HUES6 (cell line): ENCODE measurements around the gene FKBP10.
A peak's percentile ranks its signal among the peaks of the same experiment; 100 is the strongest.
"Not testable (repeated sequence)": the region's sequence is repeated elsewhere in the genome, so short reads cannot be mapped to it uniquely, and the experiment has no call there.

Source experiments
- H3K27ac ChIP-seq: 2 replicates; pipeline ENCODE4 v1.7.0; 2013; ENCODE audit warnings: low read depth, mild to moderate bottlenecking, low read length, inconsistent platforms
- H3K27me3 ChIP-seq: 2 replicates; pipeline ENCODE4 v1.6.1; 2013; ENCODE audit warnings: low read length; ENCODE audit not compliant: control insufficient read depth, insufficient read depth
- H3K36me3 ChIP-seq: 2 replicates; pipeline ENCODE4 v1.6.1; 2013; ENCODE audit warnings: low read length; ENCODE audit not compliant: control insufficient read depth, insufficient read depth
- H3K4me1 ChIP-seq: 2 replicates; pipeline ENCODE4 v1.6.1; 2013; ENCODE audit warnings: low read length; ENCODE audit not compliant: control insufficient read depth, insufficient read depth
- H3K4me3 ChIP-seq: 2 replicates; pipeline ENCODE4 v1.5.1; 2013; ENCODE audit warnings: low read depth, low read length
- H3K9ac ChIP-seq: one replicate; pipeline ENCODE4 v1.6.1; 2013; ENCODE audit warnings: mild to moderate bottlenecking, low read length
- H3K9me3 ChIP-seq: 2 replicates; pipeline ENCODE4 v1.6.1; 2013; ENCODE audit warnings: low read depth, low read length; ENCODE audit not compliant: control insufficient read depth, insufficient read depth

Gene FKBP10

DNA sequence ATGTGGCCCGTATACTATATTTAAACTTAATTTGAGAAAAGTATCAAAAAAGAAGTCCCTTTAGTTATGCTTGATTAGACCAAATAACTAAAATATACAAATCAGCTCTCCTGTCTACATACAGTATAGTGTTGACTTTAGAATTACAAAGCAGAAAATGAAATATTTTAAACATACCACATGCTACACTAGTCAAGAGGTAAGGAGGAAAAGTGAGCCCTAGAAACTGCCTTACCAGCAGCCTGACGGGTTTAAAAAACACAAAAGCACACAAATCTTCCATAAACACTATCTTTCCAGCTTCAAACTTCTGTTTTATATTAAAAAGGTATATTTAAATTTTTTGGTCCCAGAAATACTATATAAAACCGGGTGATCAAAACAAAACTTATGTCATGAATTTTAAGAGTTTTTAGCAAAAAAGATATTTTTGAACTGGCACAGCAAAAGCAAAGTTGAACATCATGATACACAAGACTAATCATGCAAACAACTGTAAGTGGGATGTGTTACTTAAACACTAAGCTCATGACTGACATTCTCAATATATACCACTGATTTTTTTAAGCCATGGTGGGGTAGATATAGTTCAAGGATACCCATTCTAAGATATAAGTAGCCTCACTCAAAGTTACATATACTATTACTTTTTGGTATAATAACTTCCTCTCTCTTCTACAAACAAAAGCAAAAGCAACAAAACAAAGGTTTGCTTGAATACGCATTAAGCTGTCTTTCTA is 36.6 kb downstream of the FKBP10 start:
- H3K9ac ChIP-seq = no peak overlapping the region

DNA sequence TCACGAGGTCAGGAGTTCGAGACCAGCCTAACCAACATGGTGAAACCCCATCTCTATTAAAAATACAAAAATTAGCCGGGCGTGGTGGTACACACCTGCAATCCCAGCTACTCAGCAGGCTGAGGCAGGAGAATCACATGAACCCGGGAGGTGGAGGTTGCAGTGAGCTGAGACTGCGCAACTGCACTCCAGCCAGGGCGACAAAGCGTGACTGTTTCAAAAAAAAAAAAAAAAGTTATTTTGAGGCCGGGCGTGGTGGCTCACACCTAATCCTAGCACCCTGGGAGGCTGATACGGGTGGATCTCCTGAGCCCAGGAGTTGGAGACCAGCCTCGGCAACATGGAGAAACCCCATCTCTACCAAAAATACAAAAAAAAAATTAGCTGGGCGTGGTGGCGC is 38.6 kb downstream of the FKBP10 start:
- not testable (repeated sequence) for H3K27ac ChIP-seq, H3K9ac ChIP-seq, H3K4me3 ChIP-seq, H3K27me3 ChIP-seq, H3K4me1 ChIP-seq, H3K9me3 ChIP-seq
- H3K36me3 ChIP-seq = peaks cover 28% of the 10 kb centered on the region

More for the DNA sequence above, 36.6 kb downstream of the FKBP10 start:
- Histone ChIP-seq H3K9me3 (no peaks in the 10 kb centered on the region), H3K27ac (no peak overlapping the region), H3K36me3 (peaks cover 21% of the 10 kb centered on the region), H3K4me1 (no peaks in the 10 kb centered on the region), H3K4me3 (no peak overlapping the region), H3K27me3 (no peaks in the 10 kb centered on the region)

DNA sequence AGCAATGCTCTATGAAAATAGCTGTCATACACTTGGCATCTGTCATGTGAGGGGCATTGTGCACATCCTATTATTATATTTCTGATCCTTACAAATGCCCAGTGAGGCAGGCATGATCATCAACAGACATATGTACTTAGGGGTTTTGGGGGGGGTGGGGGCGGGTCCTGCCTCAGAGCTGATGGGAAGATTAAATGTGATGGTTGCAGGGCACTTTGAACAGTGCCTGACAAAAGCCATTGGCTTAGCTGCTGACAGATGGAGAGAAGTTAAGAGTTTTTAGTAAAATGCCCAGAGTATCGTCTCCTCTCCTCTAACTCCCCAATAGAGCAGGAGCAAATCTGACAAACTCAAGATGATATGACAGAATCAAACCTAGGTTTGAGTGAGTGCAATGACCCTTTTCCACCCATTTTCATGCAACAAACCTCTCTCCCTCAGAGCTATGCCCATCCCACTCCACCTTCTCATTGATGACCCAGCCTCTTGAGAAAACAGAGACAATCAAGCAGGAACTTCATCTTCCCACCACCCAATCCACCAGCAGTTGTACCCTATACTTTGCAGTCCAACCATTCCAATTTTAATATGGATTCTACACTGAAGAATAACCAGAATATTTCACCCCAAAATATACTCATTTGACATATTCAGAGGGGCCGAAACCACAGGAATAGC is 47.6 kb downstream of the FKBP10 start:
- Histone ChIP-seq H3K27me3 (no peaks in the 10 kb centered on the region), H3K9ac (no peak overlapping the region), H3K4me1 (peaks cover 41% of the 10 kb centered on the region), H3K9me3 (no peaks in the 10 kb centered on the region), H3K27ac (no peak overlapping the region), H3K36me3 (no peaks in the 10 kb centered on the region), H3K4me3 (peak overlapping the region; percentile 29; the same call in 1 of the 2 replicates)

DNA sequence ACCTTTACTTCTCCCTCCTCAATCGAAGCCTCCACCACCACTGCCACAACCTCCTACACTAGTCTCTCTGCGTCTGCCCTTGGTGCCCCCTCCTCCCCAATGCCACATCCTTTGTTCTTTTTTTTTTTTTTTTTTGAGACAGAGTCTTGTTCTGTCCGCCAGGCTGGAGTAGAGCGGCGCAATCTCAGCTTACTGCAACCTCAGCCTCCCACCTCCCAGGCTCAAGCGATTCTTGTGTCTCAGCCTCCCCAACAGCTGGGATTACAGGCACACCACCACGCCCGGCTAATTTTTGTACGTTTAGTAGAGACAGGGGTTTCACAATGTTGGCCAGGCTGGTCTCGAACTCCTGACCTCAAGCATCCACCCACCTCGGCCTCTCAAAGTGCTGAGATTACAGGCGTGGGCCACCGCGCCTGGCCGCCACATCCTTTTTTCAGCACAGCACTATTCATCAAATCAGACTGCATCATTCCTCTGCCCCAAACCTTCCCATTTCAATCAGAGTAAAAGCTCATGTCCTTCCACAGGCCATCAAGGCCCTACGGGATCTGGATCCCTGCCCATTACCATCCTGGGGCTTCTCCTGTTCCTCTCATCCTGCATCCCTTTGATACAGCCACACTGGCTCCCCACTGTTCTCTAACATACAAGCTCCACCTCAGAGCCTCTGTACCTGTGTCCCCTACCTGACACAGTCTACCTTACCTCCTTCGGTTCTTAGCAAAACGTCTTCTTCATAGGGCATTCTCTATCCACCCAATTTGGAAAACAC is 50.5 kb downstream of the FKBP10 start:
- H3K36me3 ChIP-seq = peaks cover 16% of the 10 kb centered on the region
- H3K4me1 ChIP-seq = peaks cover 41% of the 10 kb centered on the region
- no peaks in the 10 kb centered on the region for H3K27me3 ChIP-seq
- no peak overlapping the region for H3K27ac ChIP-seq
- no peaks in the 10 kb centered on the region for H3K9me3 ChIP-seq
- H3K9ac ChIP-seq = no peak overlapping the region
- peak overlapping the region; percentile 98 for H3K4me3 ChIP-seq

DNA sequence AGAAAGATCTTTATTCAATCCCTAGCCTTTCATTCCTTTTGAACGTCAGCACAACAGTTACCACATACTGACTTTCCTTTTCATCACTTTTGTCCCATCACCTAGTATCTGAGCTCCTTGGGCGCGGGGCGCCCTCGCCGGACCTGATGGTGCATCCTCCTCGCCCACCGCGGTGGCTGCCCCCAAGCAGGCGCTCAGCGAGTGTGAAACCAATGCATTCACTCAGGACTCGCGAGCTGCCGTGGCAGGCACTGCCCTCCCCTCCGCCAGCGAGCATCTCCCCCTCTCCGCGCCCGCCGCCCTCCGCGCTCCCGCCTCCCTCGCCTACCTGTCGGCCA is 51.7 kb downstream of the FKBP10 start:
- Histone ChIP-seq H3K27ac (no peak overlapping the region), H3K27me3 (no peaks in the 10 kb centered on the region), H3K4me3 (peak overlapping the region; percentile 98), H3K9me3 (no peaks in the 10 kb centered on the region), H3K4me1 (peaks cover 41% of the 10 kb centered on the region), H3K36me3 (peaks cover 28% of the 10 kb centered on the region), H3K9ac (peak overlapping the region; percentile 96)

DNA sequence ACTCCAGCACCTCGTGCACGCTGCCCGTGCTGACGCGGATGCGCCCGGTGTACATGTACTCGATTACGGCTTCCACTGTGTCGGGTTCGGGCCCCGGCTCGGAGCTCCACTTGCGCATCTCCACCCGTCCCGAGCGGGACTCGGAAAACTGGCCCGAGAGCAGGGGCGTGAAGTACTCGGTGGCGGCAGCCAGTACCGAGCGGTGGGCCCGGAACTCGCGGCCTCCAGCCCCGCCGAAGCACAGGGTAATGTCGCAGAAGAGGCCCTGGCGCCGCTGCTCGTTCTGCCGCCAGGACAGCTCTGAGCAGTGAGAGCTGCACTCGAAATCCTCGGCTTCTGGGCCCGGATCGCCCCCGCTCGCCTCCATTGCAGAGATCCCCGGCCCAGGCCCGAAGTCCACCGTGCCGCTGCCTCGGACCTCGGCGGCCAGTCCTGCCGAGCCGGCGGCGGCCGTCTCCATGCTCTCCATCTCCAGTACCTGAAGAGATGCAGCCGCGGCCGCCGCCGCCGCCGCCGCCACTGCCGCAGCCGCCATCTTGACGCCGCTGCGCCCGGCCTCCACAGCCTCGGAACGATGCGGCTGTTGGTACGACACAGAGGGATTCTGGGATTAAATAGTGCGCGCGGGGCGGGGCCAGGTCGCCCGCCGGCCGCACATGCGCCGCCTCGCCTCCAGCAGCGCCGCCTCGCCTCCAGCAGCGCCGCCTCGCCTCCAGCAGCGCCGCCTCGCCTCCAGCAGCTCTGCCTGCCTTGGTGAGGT is 52.2 kb downstream of the FKBP10 start, which contains the start of gene KLHL11:
KLHL11 (minus strand) TSS at position 588 of the 760 bp plus-strand sequence; CDS start at position 535, 53 bp downstream.
- Histone ChIP-seq H3K4me1 (peaks cover 36% of the 10 kb centered on the region), H3K27ac (peak within 1 kb of the TSS; percentile 90), H3K9me3 (no peaks in the 10 kb centered on the region)

DNA sequence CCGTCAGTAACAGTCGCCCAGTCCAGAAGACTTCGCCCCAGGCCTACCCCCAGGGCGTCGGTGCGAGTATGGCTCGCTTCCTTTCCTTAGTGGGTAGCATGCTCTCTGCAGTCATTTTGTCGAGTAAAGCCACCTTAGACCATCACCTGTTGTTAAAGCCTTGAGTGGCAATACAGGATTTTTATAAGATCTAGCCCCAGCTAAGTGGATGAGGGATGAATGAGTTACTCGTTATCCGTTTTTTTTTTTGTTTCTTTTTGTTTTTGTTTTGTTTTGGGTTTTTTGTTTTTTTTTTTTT is 52.7 kb downstream of the FKBP10 start:
- Histone ChIP-seq H3K9ac (no peak overlapping the region), H3K27me3 (no peaks in the 10 kb centered on the region), H3K27ac (no peak overlapping the region), H3K36me3 (peaks cover 39% of the 10 kb centered on the region), H3K9me3 (no peaks in the 10 kb centered on the region), H3K4me3 (peak overlapping the region; percentile 98), H3K4me1 (peaks cover 31% of the 10 kb centered on the region)

More for the DNA sequence above, 52.2 kb downstream of the FKBP10 start, which contains the start of gene KLHL11:
- H3K9ac ChIP-seq = peak within 1 kb of the TSS; percentile 96
- peak within 1 kb of the TSS; percentile 98 for H3K4me3 ChIP-seq
- H3K36me3 ChIP-seq = peaks cover 34% of the 10 kb centered on the region
- H3K27me3 ChIP-seq = no peaks in the 10 kb centered on the region

DNA sequence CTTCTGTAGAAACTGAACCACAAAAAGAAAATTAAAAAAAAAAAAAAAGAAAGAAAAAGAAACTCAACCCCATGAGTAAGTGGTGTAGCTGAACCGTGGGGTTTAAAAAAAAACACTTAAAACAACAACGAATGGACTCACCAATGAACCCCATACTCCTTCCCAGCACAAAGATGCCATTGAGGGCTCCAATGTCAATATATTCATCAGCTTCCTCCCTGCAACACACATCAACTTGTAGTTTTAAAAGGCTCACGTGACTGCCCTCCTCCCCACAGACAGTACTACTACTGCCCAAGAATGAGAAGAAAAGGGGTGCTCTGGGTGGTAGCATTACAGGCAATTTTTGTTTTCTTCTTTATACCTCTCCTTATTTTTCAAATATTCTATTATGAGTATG is 55.8 kb downstream of the FKBP10 start:
- H3K36me3 ChIP-seq = peaks cover 69% of the 10 kb centered on the region
- no peak overlapping the region for H3K27ac ChIP-seq
- no peaks in the 10 kb centered on the region for H3K9me3 ChIP-seq
- no peak overlapping the region for H3K9ac ChIP-seq
- H3K27me3 ChIP-seq = no peaks in the 10 kb centered on the region
- H3K4me1 ChIP-seq = peaks cover 6% of the 10 kb centered on the region
- H3K4me3 ChIP-seq = no peak overlapping the region

DNA sequence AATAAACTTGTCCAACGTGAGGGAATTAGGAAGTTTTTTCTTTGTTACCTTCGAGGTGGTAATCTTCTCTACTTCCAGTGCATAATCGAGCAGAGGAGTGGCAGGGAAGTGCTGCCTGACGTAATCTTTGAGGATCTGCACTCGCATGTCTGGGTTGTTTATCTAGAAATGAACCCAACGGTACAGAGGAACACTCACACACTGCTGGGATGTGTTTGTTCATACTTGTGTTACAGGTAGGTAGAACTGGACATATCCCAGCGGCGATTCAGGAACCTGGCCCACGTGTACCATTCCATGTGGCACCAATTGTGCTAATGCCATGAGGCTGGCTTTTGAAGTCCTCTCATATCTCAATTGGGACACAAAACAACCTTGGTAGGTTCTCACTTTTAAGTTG is 56.6 kb downstream of the FKBP10 start:
- Histone ChIP-seq H3K36me3 (peaks cover 77% of the 10 kb centered on the region), H3K9me3 (no peaks in the 10 kb centered on the region), H3K9ac (no peak overlapping the region), H3K4me1 (no peaks in the 10 kb centered on the region), H3K4me3 (no peak overlapping the region), H3K27ac (no peak overlapping the region), H3K27me3 (no peaks in the 10 kb centered on the region)

DNA sequence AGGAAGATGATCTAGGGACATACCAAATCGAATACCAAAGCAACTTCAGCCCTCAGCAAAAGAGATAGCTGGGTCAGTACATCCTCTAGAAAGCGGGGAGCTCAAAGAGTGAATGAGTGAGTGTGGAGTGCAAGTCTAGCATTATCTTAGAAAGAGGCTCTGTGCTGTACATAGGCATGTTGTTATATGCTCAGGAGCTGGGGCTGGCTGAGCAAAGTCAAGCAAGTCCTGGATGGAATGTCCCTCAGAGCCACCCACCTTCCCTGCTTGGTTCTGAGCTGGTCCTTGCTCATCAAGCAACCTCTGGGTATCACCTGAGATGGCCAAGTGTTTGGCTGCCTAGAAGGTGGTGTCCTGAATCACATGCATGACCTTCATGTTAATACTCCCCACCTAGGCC is 57.3 kb downstream of the FKBP10 start:
- H3K9ac ChIP-seq = no peak overlapping the region
- no peaks in the 10 kb centered on the region for H3K27me3 ChIP-seq
- H3K4me1 ChIP-seq = no peaks in the 10 kb centered on the region
- peaks cover 83% of the 10 kb centered on the region for H3K36me3 ChIP-seq
- no peak overlapping the region for H3K27ac ChIP-seq
- no peak overlapping the region for H3K4me3 ChIP-seq
- H3K9me3 ChIP-seq = no peaks in the 10 kb centered on the region
